ENCODE results near the gene NOTCH2. TPM values are rescaled to one million over a fixed set of nuclear protein-coding genes. Genes with fewer than 3 reads are reported as not detected.

Gene NOTCH2
- total RNA-seq, 1 experiment from 2014 or later = 62.9 TPM

DNA sequence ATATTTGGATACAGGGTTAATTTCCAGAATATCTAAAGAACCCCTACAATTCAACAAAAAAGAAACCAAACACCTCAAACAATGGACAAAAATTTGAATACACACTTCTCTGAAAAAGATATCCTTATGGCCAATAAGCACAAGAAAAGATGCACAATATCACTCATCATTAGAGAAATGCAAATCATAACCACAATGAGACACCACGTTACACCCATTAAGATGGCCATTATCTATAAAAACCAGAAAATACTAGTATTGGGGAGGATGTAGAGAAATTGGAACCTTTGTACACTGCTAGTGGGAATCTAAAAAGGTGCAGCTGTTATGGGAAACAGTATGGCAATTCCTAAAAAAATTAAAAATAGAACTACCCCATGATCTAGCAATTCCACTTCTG is 178.1 kb downstream of the NOTCH2 start:
- TF ChIP-seq, protein P1, sequence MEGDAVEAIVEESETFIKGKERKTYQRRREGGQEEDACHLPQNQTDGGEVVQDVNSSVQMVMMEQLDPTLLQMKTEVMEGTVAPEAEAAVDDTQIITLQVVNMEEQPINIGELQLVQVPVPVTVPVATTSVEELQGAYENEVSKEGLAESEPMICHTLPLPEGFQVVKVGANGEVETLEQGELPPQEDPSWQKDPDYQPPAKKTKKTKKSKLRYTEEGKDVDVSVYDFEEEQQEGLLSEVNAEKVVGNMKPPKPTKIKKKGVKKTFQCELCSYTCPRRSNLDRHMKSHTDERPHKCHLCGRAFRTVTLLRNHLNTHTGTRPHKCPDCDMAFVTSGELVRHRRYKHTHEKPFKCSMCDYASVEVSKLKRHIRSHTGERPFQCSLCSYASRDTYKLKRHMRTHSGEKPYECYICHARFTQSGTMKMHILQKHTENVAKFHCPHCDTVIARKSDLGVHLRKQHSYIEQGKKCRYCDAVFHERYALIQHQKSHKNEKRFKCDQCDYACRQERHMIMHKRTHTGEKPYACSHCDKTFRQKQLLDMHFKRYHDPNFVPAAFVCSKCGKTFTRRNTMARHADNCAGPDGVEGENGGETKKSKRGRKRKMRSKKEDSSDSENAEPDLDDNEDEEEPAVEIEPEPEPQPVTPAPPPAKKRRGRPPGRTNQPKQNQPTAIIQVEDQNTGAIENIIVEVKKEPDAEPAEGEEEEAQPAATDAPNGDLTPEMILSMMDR (IDR thresholded peaks at IDR 0.05 in 2 of 3, conservative IDR thresholded peaks at IDR 0.05 in 1 of 3; ENCODE audit: borderline replicate concordance in 1 of 3, insufficient read depth in 1 of 3, low read depth in 2 of 3, low read length in 2 of 3) = no peak
- TF ChIP-seq CBX3 (IDR thresholded peaks at IDR 0.05; ENCODE audit: low read depth) = no peak
- no peak for TF ChIP-seq EZH2phosphoT487 (IDR thresholded peaks at IDR 0.05; ENCODE audit: borderline replicate concordance)
- no peak for TF ChIP-seq POLR2AphosphoS5 (IDR thresholded peaks at IDR 0.05; ENCODE audit: low read depth, low read length)
- TF ChIP-seq EZH2 (IDR thresholded peaks at IDR 0.05) = no peak
- TF ChIP-seq SRF (IDR thresholded peaks at IDR 0.05; ENCODE audit: low read depth) = no peak
- TF ChIP-seq, protein P2, sequence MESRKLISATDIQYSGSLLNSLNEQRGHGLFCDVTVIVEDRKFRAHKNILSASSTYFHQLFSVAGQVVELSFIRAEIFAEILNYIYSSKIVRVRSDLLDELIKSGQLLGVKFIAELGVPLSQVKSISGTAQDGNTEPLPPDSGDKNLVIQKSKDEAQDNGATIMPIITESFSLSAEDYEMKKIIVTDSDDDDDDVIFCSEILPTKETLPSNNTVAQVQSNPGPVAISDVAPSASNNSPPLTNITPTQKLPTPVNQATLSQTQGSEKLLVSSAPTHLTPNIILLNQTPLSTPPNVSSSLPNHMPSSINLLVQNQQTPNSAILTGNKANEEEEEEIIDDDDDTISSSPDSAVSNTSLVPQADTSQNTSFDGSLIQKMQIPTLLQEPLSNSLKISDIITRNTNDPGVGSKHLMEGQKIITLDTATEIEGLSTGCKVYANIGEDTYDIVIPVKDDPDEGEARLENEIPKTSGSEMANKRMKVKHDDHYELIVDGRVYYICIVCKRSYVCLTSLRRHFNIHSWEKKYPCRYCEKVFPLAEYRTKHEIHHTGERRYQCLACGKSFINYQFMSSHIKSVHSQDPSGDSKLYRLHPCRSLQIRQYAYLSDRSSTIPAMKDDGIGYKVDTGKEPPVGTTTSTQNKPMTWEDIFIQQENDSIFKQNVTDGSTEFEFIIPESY (IDR thresholded peaks at IDR 0.05; ENCODE audit: extremely low read depth, insufficient replicate concordance, low read length) = no peak
- TF ChIP-seq ZFX (IDR thresholded peaks at IDR 0.05) = no peak
- TF ChIP-seq POLR2A (IDR thresholded peaks at IDR 0.05; ENCODE audit: borderline replicate concordance, extremely low read depth, insufficient read depth, insufficient read length) = no peak
- TF ChIP-seq ZNF274 (IDR thresholded peaks at IDR 0.05; ENCODE audit: low read depth, low read length) = no peak
- TF ChIP-seq TCF7L2 (IDR thresholded peaks at IDR 0.05; ENCODE audit: borderline replicate concordance, extremely low read depth, insufficient read depth, insufficient read length) = no peak
- TF ChIP-seq RAD21 (IDR thresholded peaks at IDR 0.05; ENCODE audit: low read depth) = no peak
- TF ChIP-seq, protein P3, sequence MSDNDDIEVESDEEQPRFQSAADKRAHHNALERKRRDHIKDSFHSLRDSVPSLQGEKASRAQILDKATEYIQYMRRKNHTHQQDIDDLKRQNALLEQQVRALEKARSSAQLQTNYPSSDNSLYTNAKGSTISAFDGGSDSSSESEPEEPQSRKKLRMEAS (IDR thresholded peaks at IDR 0.05) = no peak
- no peak for TF ChIP-seq SP1 (IDR thresholded peaks at IDR 0.05; ENCODE audit: low read depth)
- TF ChIP-seq SIN3A (IDR thresholded peaks at IDR 0.05; ENCODE audit: low read depth) = no peak
- Histone ChIP-seq H3K36me3 (ENCODE audit: control insufficient read depth in 1 of 2, insufficient read depth in 2 of 2, low read length in 2 of 2) (no peaks in the 10 kb centered on the region), H3K9me2 (ENCODE audit: insufficient read depth) (no peaks in the 10 kb centered on the region), H4K20me1 (ENCODE audit: insufficient read depth) (no peaks in the 10 kb centered on the region), H2AFZ (ENCODE audit: low read depth, low read length, poor library complexity, severe bottlenecking) (no peak overlapping the region), H3K9me3 (ENCODE audit: control insufficient read depth in 1 of 2, insufficient read depth in 1 of 2, low read depth in 1 of 2, low read length in 2 of 2) (no peaks in the 10 kb centered on the region), H3K27ac (ENCODE audit: low read depth, low read length) (no peak overlapping the region), H3K9ac (ENCODE audit: low read length) (no peak overlapping the region), H3K27me3 (ENCODE audit: insufficient read depth, low read length) (no peaks in the 10 kb centered on the region), H3K4me2 (ENCODE audit: low read length) (no peak overlapping the region), H3K4me3 (replicated peaks in 1 of 2; ENCODE audit: low read depth in 1 of 2, low read length in 2 of 2) (no peak overlapping the region), H3K79me2 (ENCODE audit: insufficient read depth, low read length) (no peaks in the 10 kb centered on the region), H3K4me1 (ENCODE audit: control insufficient read depth in 1 of 2, insufficient read depth in 2 of 2, low read length in 2 of 2) (no peaks in the 10 kb centered on the region)
- DNase-seq (ENCODE audit: low read depth, low spot score) (no peak), ATAC-seq (no peak)
- CTCF ChIA-PET = no interaction called here
- RAD21 ChIA-PET (ENCODE audit: low non-redundant PET in 1 of 2, low total read pairs in 2 of 2, uncharacterized antibody in 2 of 2, unreplicated experiment in 2 of 2) = no interaction called here
- no TSS peak for BruUV-seq (replicated peaks)
- POLR2A ChIA-PET = no interaction called here
- intact Hi-C loops (cut with micrococcal nuclease) = no loop called here

Measured in HCT116 (cell line).